ENCODE measurements around the gene PTPRJ. TPM values are rescaled to one million over a fixed set of nuclear protein-coding genes. Genes with fewer than 3 reads are reported as not detected.
"Not testable (repeated sequence)": the region's sequence is repeated elsewhere in the genome, so short reads cannot be mapped to it uniquely, and the experiment has no call there.

PTPRJ gene
- total RNA-seq, 1 experiment from 2014 or later = 12.1 TPM

GRCh38 chr11:48134221-48134922 is 154.0 kb downstream of the PTPRJ start:
- ChIA-PET CTCF (no interaction called here), POLR2A (ENCODE audit: low non-redundant PET) (no interaction called here)
- no peak for DNase-seq (ENCODE audit: low spot score)
- intact Hi-C loops (cut with micrococcal nuclease; ENCODE audit: unreplicated experiment) = no loop called here
- H3K9me3 ChIP-seq (ENCODE audit: low read depth, low read length, poor library complexity, severe bottlenecking) = no peaks in the 10 kb centered on the region
- H3K4me1 ChIP-seq (ENCODE audit: insufficient read depth, low read length, poor library complexity, severe bottlenecking) = no peaks in the 10 kb centered on the region
- no peaks in the 10 kb centered on the region for H3K36me3 ChIP-seq (ENCODE audit: insufficient read depth, low read length, poor library complexity, severe bottlenecking)
- H3K4me3 ChIP-seq (ENCODE audit: low read depth, low read length, poor library complexity, severe bottlenecking) = no peak overlapping the region
- TF ChIP-seq, protein P1, sequence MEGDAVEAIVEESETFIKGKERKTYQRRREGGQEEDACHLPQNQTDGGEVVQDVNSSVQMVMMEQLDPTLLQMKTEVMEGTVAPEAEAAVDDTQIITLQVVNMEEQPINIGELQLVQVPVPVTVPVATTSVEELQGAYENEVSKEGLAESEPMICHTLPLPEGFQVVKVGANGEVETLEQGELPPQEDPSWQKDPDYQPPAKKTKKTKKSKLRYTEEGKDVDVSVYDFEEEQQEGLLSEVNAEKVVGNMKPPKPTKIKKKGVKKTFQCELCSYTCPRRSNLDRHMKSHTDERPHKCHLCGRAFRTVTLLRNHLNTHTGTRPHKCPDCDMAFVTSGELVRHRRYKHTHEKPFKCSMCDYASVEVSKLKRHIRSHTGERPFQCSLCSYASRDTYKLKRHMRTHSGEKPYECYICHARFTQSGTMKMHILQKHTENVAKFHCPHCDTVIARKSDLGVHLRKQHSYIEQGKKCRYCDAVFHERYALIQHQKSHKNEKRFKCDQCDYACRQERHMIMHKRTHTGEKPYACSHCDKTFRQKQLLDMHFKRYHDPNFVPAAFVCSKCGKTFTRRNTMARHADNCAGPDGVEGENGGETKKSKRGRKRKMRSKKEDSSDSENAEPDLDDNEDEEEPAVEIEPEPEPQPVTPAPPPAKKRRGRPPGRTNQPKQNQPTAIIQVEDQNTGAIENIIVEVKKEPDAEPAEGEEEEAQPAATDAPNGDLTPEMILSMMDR (conservative IDR thresholded peaks at IDR 0.05; ENCODE audit: low read depth, low read length) = no peak
- TF ChIP-seq EZH2 (IDR thresholded peaks at IDR 0.05; ENCODE audit: borderline replicate concordance, low read depth, low read length, poor library complexity, severe bottlenecking) = no peak
- no peaks in the 10 kb centered on the region for H3K27me3 ChIP-seq (replicated peaks; ENCODE audit: insufficient read depth, low read depth, low read length, poor library complexity)
- H3K27ac ChIP-seq (ENCODE audit: low read depth, low read length, poor library complexity, severe bottlenecking) = no peak overlapping the region
- BruUV-seq (replicated peaks) = no TSS peak

DNA sequence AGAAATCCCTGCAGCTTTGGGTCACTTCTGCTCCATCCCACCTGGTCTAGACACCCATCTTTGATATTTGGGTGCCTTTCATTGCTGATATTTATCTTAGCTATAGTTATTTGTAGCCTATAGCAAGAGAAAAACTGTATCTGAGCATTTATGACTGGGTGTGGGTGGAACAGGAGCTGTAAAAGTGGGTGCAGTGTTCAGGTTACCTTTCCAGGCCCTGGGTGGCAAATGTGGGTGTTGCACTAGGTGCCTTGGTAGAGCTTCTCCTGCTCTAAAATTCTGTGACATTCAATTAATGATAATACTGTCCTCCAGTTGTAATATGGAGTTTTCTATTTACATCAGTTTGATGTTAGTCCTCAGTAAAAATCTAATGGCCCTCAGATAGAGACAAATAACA is 157.9 kb downstream of the PTPRJ start:
- ChIA-PET POLR2A (ENCODE audit: low non-redundant PET) (no interaction called here), CTCF (no interaction called here)
- intact Hi-C loops (cut with micrococcal nuclease; ENCODE audit: unreplicated experiment) = loop anchor here (2.0 kb wide), 1 partner anchor 21 kb away; no protein-coding TSS in a partner anchor
- TF ChIP-seq, protein P1 (conservative IDR thresholded peaks at IDR 0.05; ENCODE audit: low read depth, low read length) = no peak
- TF ChIP-seq EZH2 (IDR thresholded peaks at IDR 0.05; ENCODE audit: borderline replicate concordance, low read depth, low read length, poor library complexity, severe bottlenecking) = no peak
- H3K36me3 ChIP-seq (ENCODE audit: insufficient read depth, low read length, poor library complexity, severe bottlenecking) = no peaks in the 10 kb centered on the region
- BruUV-seq (replicated peaks) = no TSS peak
- H3K27me3 ChIP-seq (replicated peaks; ENCODE audit: insufficient read depth, low read depth, low read length, poor library complexity) = no peaks in the 10 kb centered on the region
- DNase-seq (ENCODE audit: low spot score) = no peak
- no peak overlapping the region for H3K4me3 ChIP-seq (ENCODE audit: low read depth, low read length, poor library complexity, severe bottlenecking)
- H3K4me1 ChIP-seq (ENCODE audit: insufficient read depth, low read length, poor library complexity, severe bottlenecking) = no peaks in the 10 kb centered on the region
- no peaks in the 10 kb centered on the region for H3K9me3 ChIP-seq (ENCODE audit: low read depth, low read length, poor library complexity, severe bottlenecking)
- H3K27ac ChIP-seq (ENCODE audit: low read depth, low read length, poor library complexity, severe bottlenecking) = no peak overlapping the region

GRCh38 chr11:48139896-48140295 is 159.5 kb downstream of the PTPRJ start:
- DNase-seq (ENCODE audit: low spot score); CTCF ChIA-PET: not testable (repeated sequence)

More at GRCh38 chr11:48139896-48140295, 159.5 kb downstream of the PTPRJ start:
- H3K4me1 ChIP-seq (ENCODE audit: insufficient read depth, low read length, poor library complexity, severe bottlenecking); H3K4me3 ChIP-seq (ENCODE audit: low read depth, low read length, poor library complexity, severe bottlenecking); POLR2A ChIA-PET (ENCODE audit: low non-redundant PET); H3K27me3 ChIP-seq (replicated peaks; ENCODE audit: insufficient read depth, low read depth, low read length, poor library complexity); H3K36me3 ChIP-seq (ENCODE audit: insufficient read depth, low read length, poor library complexity, severe bottlenecking); H3K9me3 ChIP-seq (ENCODE audit: low read depth, low read length, poor library complexity, severe bottlenecking); H3K27ac ChIP-seq (ENCODE audit: low read depth, low read length, poor library complexity, severe bottlenecking); BruUV-seq (replicated peaks): not testable (repeated sequence)
- intact Hi-C loops (cut with micrococcal nuclease; ENCODE audit: unreplicated experiment) = loop anchor here (2.0 kb wide), 1 partner anchor 19 kb away; no protein-coding TSS in a partner anchor

Data from A673 (cell line).